Pancreas (tissue), 10 donors: ENCODE results near the gene NOL11. TPM values are rescaled to one million over a fixed set of nuclear protein-coding genes. Genes with fewer than 3 reads are reported as not detected.
A peak's percentile ranks its signal among the peaks of the same experiment; 100 is the strongest.

Experiments used
- ATAC-seq, 4 donors: fragments of 200-7000 bp; cut with Tn5 transposase; one replicate each; pipeline versions ENCODE4 v1.8.0 to v1.9.1; 2020; ENCODE audit warnings: mild to moderate bottlenecking in 4 of 4, moderate library complexity in 4 of 4
- DNase-seq, 6 donors: peaks; one replicate each; pipeline ENCODE4 v3.0.0-alpha.2; 2020
- FAIRE-seq: peaks from 2 replicates; lab custom pipeline; 2012; peaks lifted over from hg19 to GRCh38; lab: Jason Lieb, UNC
- H3K27ac ChIP-seq, 4 donors: fragments of 200-600 bp; sonication (generic); 1 replicate in 3 of 4; 2 replicates in 1 of 4; pipeline versions ENCODE4 v1.5.0 to v1.8.0; 2020
- H3K27me3 ChIP-seq, 4 donors: fragments of 200-600 bp; one replicate each; pipeline ENCODE4 v1.8.0; 2021
- H3K36me3 ChIP-seq, 3 donors: fragments of 200-600 bp; sonication (generic) in 1 of 3; one replicate each; pipeline versions ENCODE4 v1.5.0 to v1.8.0; 2020 to 2021
- H3K4me1 ChIP-seq, 3 donors: fragments of 200-600 bp; one replicate each; pipeline ENCODE4 v1.8.0; 2021
- H3K4me3 ChIP-seq, 4 donors: fragments of 200-600 bp; sonication (generic) in 2 of 4; one replicate each; pipeline versions ENCODE4 v1.5.0 to v1.8.0; 2020 to 2021
- H3K9me3 ChIP-seq, 4 donors: fragments of 200-600 bp; one replicate each; pipeline ENCODE4 v1.8.0; 2021
- CTCF ChIP-seq, 4 donors: fragments of 200-600 bp; sonication (generic) in 3 of 4; IDR thresholded peaks; one replicate each; pipeline versions ENCODE4 v1.5.0 to v1.8.0; 2021; ENCODE audit warnings: antibody characterized with exemption in 4 of 4
- WGBS, 2 donors: extraction: QIAGEN DNeasy Blood & Tissue Kit; methylation state at CpG; one replicate each; pipeline ENCODE4 v1.1.7; 2013; 5-methylcytosine and 5-hydroxymethylcytosine counted together
- intact Hi-C, 3 donors: fragments of 100-400 bp; cut with DNase I; formaldehyde crosslinking; loops; one replicate each; pipeline versions ENCODE4 v1.11.1 to v1.14.2; 2022
- polyA plus RNA-seq, 2 donors: library from polyadenylated mRNA; stranded (reverse); fragments of 200-250 nt; gene quantifications; one replicate each; pipeline ENCODE4 v1.2.3, GENCODE V29; 2013
- total RNA-seq, 6 donors: library from RNA; stranded (reverse); fragmentation: NEBNext Ultra II Directional in 4 of 6; extraction: Animal tissue kit (Norgen Biotek cat#: 25700) in 4 of 6; gene quantifications; one replicate each; pipeline versions ENCODE4 v1.2.1 to v1.2.4, GENCODE V29; 2021 to 2023
- donor health status: healthy with polysubstance abuse.
- donor health status: DM: no; HTN: no; CAD: no; lungs with moderate emphysema.
- donor health status: DM: no; HTN: no; CAD: no.
- donor health status: control.
- donor health status: control.
- donor health status: Bipolar disorder and iron deficiency.
- donor health status: DM: yes; HTN: yes; CAD: no.
- donor health status: DM: no; HTN: no; CAD: no.
- donor health status: DM: no; HTN: no; CAD: no.
- donor health status: DM: yes; HTN: yes; CAD: no.

NOL11 gene
- total and polyA plus RNA-seq, 8 donors: 8.3 to 28.0 (median 16.2) TPM

- Histone ChIP-seq H3K27ac (no peak overlapping the region), H3K27me3 (no peaks in the 10 kb centered on the region), H3K4me1 (no peaks in the 10 kb centered on the region), H3K36me3 (no peaks in the 10 kb centered on the region), H3K9me3 (no peaks in the 10 kb centered on the region), H3K4me3 (no peak overlapping the region)
- 74 to 77% methylated on average over 3 of the region's 3 CpGs for WGBS, 2 donors
- intact Hi-C loops: no loop called here
- TF ChIP-seq CTCF (IDR thresholded peaks at IDR 0.05): no peak
- FAIRE-seq (no peak), DNase-seq (no peak), ATAC-seq (no peak)
Observed at GRCh38 chr17:67770539-67770938, 52.8 kb downstream of the NOL11 start.

- intact Hi-C loops: no loop called here
- Histone ChIP-seq H3K27ac (no peak overlapping the region), H3K4me3 (no peak overlapping the region), H3K36me3 (no peaks in the 10 kb centered on the region), H3K4me1 (no peaks in the 10 kb centered on the region), H3K9me3 (no peaks in the 10 kb centered on the region), H3K27me3 (no peaks in the 10 kb centered on the region)
- DNase-seq (no peak), ATAC-seq (no peak), FAIRE-seq (no peak)
- no peak for TF ChIP-seq CTCF (IDR thresholded peaks at IDR 0.05)
- 80 to 93% methylated on average over 7 of the region's 7 CpGs for WGBS, 2 donors
Observed at GRCh38 chr17:67772679-67773078, 54.9 kb downstream of the NOL11 start.

- intact Hi-C loops: no loop called here
- no peak overlapping the region for H3K27ac ChIP-seq
- no peaks in the 10 kb centered on the region for H3K9me3 ChIP-seq
- no peak for ATAC-seq
- H3K36me3 ChIP-seq: no peaks in the 10 kb centered on the region
- no peak overlapping the region for H3K4me3 ChIP-seq
- 71 to 75% methylated on average over 7 of the region's 7 CpGs for WGBS, 2 donors
- H3K27me3 ChIP-seq: no peaks in the 10 kb centered on the region
- no peak for TF ChIP-seq CTCF (IDR thresholded peaks at IDR 0.05)
- no peak for DNase-seq
- no peak for FAIRE-seq
- no peaks in the 10 kb centered on the region for H3K4me1 ChIP-seq
Observed at GRCh38 chr17:67773246-67773645, 55.5 kb downstream of the NOL11 start.

GRCh38 chr17:67779098-67779672 lies 61.4 kb downstream of the NOL11 start:
- peak in 2 of 4 donors; percentile 13 to 28 for TF ChIP-seq CTCF (IDR thresholded peaks at IDR 0.05)
- Histone ChIP-seq H3K4me1 (no peaks in the 10 kb centered on the region), H3K27ac (no peak overlapping the region), H3K36me3 (no peaks in the 10 kb centered on the region), H3K4me3 (no peak overlapping the region), H3K9me3 (no peaks in the 10 kb centered on the region), H3K27me3 (no peaks in the 10 kb centered on the region)
- 14 to 15% methylated on average over 13 of the region's 13 CpGs for WGBS, 2 donors
- peak; percentile 70 to 96 (median 90) for ATAC-seq
- no peak for FAIRE-seq
- intact Hi-C loops: no loop called here
- DNase-seq: peak in 5 of 6 donors; percentile 38 to 77 (median 50)

GRCh38 chr17:67784364-67785121 lies 66.8 kb downstream of the NOL11 start:
- no peaks in the 10 kb centered on the region for H3K9me3 ChIP-seq
- no peaks in the 10 kb centered on the region for H3K27me3 ChIP-seq
- ATAC-seq (peak in 1 of 4 donors; percentile 52), FAIRE-seq (no peak), DNase-seq (no peak)
- H3K27ac ChIP-seq: no peak overlapping the region
- intact Hi-C loops: no loop called here
- H3K36me3 ChIP-seq: no peaks in the 10 kb centered on the region
- H3K4me3 ChIP-seq: no peak overlapping the region
- WGBS, 2 donors: 63 to 72% methylated on average over 10 of the region's 10 CpGs
- no peak for TF ChIP-seq CTCF (IDR thresholded peaks at IDR 0.05)
- H3K4me1 ChIP-seq: no peaks in the 10 kb centered on the region
